Erythroblast (primary cell): ENCODE measurements around the gene ADA.

Experiments
- DNase-seq, 2 experiments: peaks; one replicate each; lab custom pipeline; 2025; lab: John Stamatoyannopoulos, UW
- GATA1 ChIP-seq: IDR thresholded peaks from 2 replicates; pipeline ENCODE4 v1.6.1; 2011; ENCODE audit warnings: low read depth, mild to moderate bottlenecking, control low read depth, low read length, moderate library complexity
- POLR2A ChIP-seq: IDR thresholded peaks from 2 replicates; pipeline ENCODE4 v1.6.1; 2011; ENCODE audit warnings: mild to moderate bottlenecking, low read length

ADA gene

DNA sequence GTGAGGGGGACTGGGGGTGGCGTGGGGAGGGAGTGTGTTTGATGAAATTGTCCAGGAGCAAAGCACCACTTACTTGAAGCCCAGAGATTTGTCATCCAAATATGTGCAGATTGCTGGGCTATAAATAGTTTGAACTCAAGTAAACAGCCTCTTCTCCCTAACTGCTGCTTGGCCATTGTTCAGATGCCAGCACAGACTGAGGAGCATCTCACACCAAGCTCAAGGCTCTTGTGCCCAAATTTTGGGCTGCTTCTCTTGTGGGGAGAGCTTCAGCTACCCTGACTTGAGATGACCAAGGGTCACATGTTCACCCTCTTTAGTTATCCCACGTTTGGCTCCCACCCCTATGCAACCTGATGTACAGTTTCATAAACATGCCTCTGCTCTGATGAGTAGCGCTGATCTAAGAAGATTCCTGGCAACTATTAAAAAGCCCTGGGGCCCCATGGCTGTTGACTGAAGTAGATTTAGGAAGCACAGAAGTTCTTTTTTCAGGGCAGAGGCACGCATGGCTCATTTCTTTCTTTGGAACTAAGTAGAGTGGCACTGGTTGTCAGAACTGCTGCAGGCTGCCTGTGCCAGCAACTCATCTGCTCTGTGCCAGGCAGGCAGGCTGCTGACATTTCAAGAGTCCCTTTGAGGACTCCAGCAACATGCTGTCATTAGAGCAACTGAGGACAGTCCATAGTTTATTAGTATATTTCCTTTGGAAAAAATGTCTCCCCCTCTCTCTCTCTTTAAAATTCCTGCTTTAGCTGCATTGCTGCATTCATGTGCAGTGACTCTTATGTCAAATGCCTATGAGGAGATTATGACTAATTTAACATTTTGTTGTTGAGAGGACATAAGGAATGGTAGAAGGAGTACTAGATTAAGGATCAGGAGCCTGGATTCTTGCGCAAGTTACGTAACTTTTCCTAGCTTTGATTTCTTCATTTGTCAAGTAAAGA lies 78.7 kb downstream of the ADA start:
- TF ChIP-seq POLR2A (no peak), GATA1 (no peak)
- no peak for DNase-seq

DNA sequence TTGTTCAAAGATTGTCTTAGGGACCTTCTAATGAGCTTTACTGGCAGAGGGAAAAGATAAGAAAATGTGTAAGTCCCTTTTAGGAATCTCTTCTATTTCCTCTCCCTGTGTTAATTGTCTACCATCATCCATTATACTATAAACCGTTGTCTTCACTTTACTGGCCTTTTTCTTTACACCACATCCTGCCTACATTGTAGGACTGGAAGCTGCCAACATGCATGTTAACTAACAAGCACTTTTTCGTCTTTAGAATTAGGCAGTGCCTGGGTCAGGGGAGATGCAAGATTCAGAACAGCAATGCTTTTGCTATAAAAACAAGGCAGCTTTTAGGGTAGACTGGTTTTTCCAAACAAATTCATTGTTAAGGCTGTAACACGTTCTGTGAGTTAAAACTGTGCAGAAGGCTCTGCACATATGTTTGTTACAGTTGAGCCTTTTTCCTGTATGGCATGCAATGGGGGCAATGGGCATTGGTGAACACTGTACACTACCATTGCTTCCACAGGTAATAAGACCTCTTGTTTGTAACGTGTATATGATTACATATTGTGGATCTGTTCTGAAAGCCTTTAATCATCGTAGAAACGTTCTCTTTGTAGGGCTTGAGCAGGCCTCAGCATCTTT lies 80.0 kb downstream of the ADA start:
- no peak for DNase-seq
- no peak for TF ChIP-seq POLR2A
- TF ChIP-seq GATA1 = no peak

DNA sequence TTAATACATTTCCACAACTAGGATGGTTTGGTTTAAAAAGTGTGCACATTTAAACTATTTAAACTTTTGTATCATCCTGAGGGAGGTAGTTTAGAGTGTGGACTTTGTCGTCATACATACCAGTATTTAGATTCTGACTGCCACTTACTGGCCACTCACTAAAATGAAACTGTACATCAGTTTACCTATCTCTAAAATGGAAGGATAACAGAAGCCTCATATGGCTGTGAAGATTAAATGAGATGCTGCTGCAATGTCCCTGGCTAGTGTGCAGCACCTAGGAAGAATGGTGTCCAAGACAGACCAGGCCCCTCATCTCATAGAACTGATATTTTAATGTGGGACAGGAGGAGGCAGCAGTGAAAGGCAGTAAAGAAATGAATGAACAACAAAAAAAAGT lies 81.1 kb downstream of the ADA start:
- no peak for DNase-seq
- TF ChIP-seq GATA1 (no peak), POLR2A (no peak)
